Measurements from ENCODE around the gene ATP9A.
"Not testable (repeated sequence)": the region's sequence is repeated elsewhere in the genome, so short reads cannot be mapped to it uniquely, and the experiment has no call there.

ATP9A gene

DNA sequence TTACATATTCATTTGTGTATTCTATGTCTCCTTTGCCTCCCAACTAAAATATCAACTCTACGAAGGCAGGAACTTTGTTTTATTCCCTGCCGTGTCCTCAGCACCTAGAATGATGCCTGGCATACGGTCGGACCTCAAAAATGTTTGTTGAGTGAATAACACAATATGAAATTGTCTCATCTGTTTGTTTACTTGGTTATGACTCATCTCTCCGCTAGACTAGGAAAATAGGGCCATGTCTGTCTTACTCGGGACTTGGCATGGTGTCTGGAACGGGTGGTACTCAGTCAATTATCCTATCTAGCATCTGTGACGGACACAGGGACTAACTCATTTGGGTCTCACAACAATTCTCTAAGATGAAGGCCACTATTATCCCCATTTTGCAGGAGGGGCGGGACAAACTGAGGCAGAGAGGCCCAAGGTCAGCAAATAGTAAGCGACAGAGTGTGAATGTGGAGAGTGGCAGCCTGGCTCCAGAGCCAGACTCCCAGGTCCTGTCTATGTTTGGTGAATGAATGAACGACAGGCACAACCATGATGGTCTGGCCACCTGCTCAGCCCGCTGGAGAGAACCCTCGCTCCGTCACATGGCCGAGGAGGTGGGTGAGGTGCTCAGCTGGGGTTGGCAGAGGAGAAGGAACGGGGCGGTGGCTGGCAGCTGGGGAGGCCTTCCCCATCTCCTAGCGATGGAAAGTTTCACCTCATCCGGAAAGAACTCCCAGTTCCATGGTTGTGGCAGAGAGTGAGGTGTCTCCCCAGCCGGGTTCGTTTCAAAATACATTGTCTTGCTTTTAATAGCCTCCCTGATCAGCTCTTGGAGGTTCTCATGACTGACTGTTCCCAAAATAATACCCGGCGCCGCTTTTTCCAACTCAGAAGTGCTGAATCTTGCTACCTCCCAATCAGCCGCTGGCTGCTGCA, 198.1 kb downstream of the ATP9A start:
- Histone ChIP-seq H3K79me2 (ENCODE audit: insufficient read depth, low read length) (no peaks in the 10 kb centered on the region), H3K27me3 (ENCODE audit: insufficient read depth, low read length) (peaks cover 26% of the 10 kb centered on the region; the same call in 1 of the 2 replicates), H3K4me3 (ENCODE audit: low read depth, low read length, poor library complexity, severe bottlenecking) (no peak overlapping the region), H2AFZ (ENCODE audit: low read length) (no peak overlapping the region), H3K27ac (ENCODE audit: low read depth, low read length, poor library complexity, severe bottlenecking) (no peak overlapping the region), H3K36me3 (ENCODE audit: insufficient read depth, low read length) (no peaks in the 10 kb centered on the region; the same call in 1 of the 2 replicates), H3F3A (ENCODE audit: insufficient read depth, low read length) (no peaks in the 10 kb centered on the region), H4K20me1 (ENCODE audit: insufficient read depth, low read length) (no peaks in the 10 kb centered on the region), H3K9me2 (ENCODE audit: low read depth, low read length) (no peaks in the 10 kb centered on the region), H3K4me2 (ENCODE audit: low read length) (no peak overlapping the region), H3K9me3 (ENCODE audit: low read length) (no peaks in the 10 kb centered on the region), H3K4me1 (ENCODE audit: insufficient read depth, low read length, severe bottlenecking) (peaks cover 6% of the 10 kb centered on the region), H3K9ac (ENCODE audit: low read length) (no peak overlapping the region)
- TF ChIP-seq EZH2 (IDR thresholded peaks at IDR 0.05; ENCODE audit: borderline replicate concordance, low read length), result no peak
- TF ChIP-seq, protein P1, sequence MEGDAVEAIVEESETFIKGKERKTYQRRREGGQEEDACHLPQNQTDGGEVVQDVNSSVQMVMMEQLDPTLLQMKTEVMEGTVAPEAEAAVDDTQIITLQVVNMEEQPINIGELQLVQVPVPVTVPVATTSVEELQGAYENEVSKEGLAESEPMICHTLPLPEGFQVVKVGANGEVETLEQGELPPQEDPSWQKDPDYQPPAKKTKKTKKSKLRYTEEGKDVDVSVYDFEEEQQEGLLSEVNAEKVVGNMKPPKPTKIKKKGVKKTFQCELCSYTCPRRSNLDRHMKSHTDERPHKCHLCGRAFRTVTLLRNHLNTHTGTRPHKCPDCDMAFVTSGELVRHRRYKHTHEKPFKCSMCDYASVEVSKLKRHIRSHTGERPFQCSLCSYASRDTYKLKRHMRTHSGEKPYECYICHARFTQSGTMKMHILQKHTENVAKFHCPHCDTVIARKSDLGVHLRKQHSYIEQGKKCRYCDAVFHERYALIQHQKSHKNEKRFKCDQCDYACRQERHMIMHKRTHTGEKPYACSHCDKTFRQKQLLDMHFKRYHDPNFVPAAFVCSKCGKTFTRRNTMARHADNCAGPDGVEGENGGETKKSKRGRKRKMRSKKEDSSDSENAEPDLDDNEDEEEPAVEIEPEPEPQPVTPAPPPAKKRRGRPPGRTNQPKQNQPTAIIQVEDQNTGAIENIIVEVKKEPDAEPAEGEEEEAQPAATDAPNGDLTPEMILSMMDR (IDR thresholded peaks at IDR 0.05; ENCODE audit: low read length), result no peak

DNA sequence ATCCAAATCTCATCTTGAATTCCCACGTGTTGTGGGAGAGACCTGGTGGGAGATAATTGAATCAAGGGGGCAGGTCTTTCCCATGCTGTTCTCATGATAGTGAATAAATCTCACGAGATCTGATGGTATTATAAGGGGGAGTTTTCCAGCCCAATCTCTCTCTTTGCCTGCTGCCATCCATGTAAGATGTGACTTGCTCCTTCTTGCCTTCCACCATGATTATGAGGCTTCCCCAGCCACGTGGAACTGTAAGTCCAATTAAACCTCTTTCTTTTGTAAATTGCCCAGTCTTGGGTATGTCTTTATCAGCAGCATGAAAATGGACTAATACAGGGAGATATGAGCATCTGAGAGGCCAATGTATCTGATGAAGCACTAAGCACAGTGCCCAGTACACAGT, 199.7 kb downstream of the ATP9A start:
- not testable (repeated sequence) for H2AFZ ChIP-seq (ENCODE audit: low read length); H3K9ac ChIP-seq (ENCODE audit: low read length); H3K4me2 ChIP-seq (ENCODE audit: low read length); H3K79me2 ChIP-seq (ENCODE audit: insufficient read depth, low read length); H3K4me3 ChIP-seq (ENCODE audit: low read depth, low read length, poor library complexity, severe bottlenecking); H3K27ac ChIP-seq (ENCODE audit: low read depth, low read length, poor library complexity, severe bottlenecking); H3K9me2 ChIP-seq (ENCODE audit: low read depth, low read length); H4K20me1 ChIP-seq (ENCODE audit: insufficient read depth, low read length); H3K9me3 ChIP-seq (ENCODE audit: low read length); H3F3A ChIP-seq (ENCODE audit: insufficient read depth, low read length); H3K4me1 ChIP-seq (ENCODE audit: insufficient read depth, low read length, severe bottlenecking); H3K36me3 ChIP-seq (ENCODE audit: insufficient read depth, low read length)
- H3K27me3 ChIP-seq (ENCODE audit: insufficient read depth, low read length), result peaks cover 30% of the 10 kb centered on the region; the same call in 1 of the 2 replicates

DNA sequence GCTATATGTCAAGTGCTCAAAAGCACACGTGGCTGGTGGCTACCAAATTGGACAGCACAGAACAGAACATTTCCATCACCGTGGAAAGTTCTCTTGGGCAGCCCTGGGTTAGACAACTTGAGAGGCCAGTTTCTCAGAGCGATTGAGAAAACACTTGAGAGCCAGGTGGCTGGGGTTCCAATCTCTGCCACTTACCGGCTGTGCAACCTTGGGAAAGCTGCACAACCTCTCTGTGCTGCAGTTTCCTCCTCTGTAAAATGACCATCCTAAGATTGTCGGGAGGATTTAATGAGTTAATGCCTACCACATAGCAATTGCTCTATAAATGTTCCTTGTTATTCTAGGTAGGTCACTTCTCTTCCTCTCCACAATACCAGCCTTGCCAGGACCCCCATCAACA, 200.6 kb downstream of the ATP9A start:
- no peak overlapping the region for H3K9ac ChIP-seq (ENCODE audit: low read length)
- no peak overlapping the region for H3K4me2 ChIP-seq (ENCODE audit: low read length)
- peaks cover 6% of the 10 kb centered on the region for H3K4me1 ChIP-seq (ENCODE audit: insufficient read depth, low read length, severe bottlenecking)
- H3K9me3 ChIP-seq (ENCODE audit: low read length), result no peaks in the 10 kb centered on the region
- no peak overlapping the region for H2AFZ ChIP-seq (ENCODE audit: low read length)
- TF ChIP-seq EZH2 (IDR thresholded peaks at IDR 0.05; ENCODE audit: borderline replicate concordance, low read length), result no peak
- TF ChIP-seq, protein P1 (IDR thresholded peaks at IDR 0.05; ENCODE audit: low read length), result no peak
- H3K4me3 ChIP-seq (ENCODE audit: low read depth, low read length, poor library complexity, severe bottlenecking), result no peak overlapping the region
- H3K36me3 ChIP-seq (ENCODE audit: insufficient read depth, low read length), result no peaks in the 10 kb centered on the region; the same call in 1 of the 2 replicates
- no peaks in the 10 kb centered on the region for H3K9me2 ChIP-seq (ENCODE audit: low read depth, low read length)
- H3F3A ChIP-seq (ENCODE audit: insufficient read depth, low read length), result no peaks in the 10 kb centered on the region
- no peaks in the 10 kb centered on the region for H4K20me1 ChIP-seq (ENCODE audit: insufficient read depth, low read length)
- no peak overlapping the region for H3K27ac ChIP-seq (ENCODE audit: low read depth, low read length, poor library complexity, severe bottlenecking)
- H3K27me3 ChIP-seq (ENCODE audit: insufficient read depth, low read length), result peaks cover 30% of the 10 kb centered on the region; the same call in 1 of the 2 replicates
- H3K79me2 ChIP-seq (ENCODE audit: insufficient read depth, low read length), result no peaks in the 10 kb centered on the region
